K562 (cell line): Measurements from ENCODE around the gene UTP11.

Source experiments
- BHLHE40 ChIP-seq: IDR thresholded peaks from 2 replicates; pipeline ENCODE4 v1.6.1; 2011; ENCODE audit warnings: low read length, improper control_type of control experiment
- CHD2 ChIP-seq: IDR thresholded peaks from 2 replicates; pipeline ENCODE4 v1.6.1; 2011; ENCODE audit warnings: low read depth, low read length
- CTCF ChIP-seq, 3 experiments: IDR thresholded peaks in 2 of 3; conservative IDR thresholded peaks in 1 of 3; 2 replicates each; pipeline ENCODE4 v1.5.1; 2011 to 2012; ENCODE audit warnings: low read length in 3 of 3, mild to moderate bottlenecking in 3 of 3, control low read depth in 2 of 3, improper control_type of control experiment in 1 of 3, inconsistent platforms in 1 of 3, low read depth in 1 of 3, mixed read lengths in 1 of 3, moderate library complexity in 1 of 3; ENCODE audit not compliant: insufficient read depth in 2 of 3
- SMAD1 ChIP-seq: fragments of 150-350 bp; IDR thresholded peaks from 2 replicates; pipeline ENCODE4 v1.6.1; 2014; ENCODE audit warnings: low read length, low read depth; ENCODE audit not compliant: partially characterized antibody
- TARDBP ChIP-seq: fragments of 450-650 bp; IDR thresholded peaks from 2 replicates; pipeline ENCODE4 v1.6.1; 2016
- ZNF24 ChIP-seq: fragments of 450-650 bp; IDR thresholded peaks from 2 replicates; pipeline ENCODE4 v1.6.1; 2016

- TF ChIP-seq SMAD1 (no peak), TARDBP (no peak), CTCF (IDR thresholded peaks at IDR 0.05 in 2 of 3, conservative IDR thresholded peaks at IDR 0.05 in 1 of 3; ENCODE audit: insufficient read depth in 2 of 3, low read depth in 1 of 3, low read length in 3 of 3) (no peak), CHD2 (no peak), ZNF24 (no peak), BHLHE40 (no peak)
Observed at GRCh38 chr1:38014724-38015424, 2.3 kb downstream of the UTP11 start.
